ENCODE results near the gene RNF112.
A peak's percentile ranks its signal among the peaks of the same experiment; 100 is the strongest.

DNA sequence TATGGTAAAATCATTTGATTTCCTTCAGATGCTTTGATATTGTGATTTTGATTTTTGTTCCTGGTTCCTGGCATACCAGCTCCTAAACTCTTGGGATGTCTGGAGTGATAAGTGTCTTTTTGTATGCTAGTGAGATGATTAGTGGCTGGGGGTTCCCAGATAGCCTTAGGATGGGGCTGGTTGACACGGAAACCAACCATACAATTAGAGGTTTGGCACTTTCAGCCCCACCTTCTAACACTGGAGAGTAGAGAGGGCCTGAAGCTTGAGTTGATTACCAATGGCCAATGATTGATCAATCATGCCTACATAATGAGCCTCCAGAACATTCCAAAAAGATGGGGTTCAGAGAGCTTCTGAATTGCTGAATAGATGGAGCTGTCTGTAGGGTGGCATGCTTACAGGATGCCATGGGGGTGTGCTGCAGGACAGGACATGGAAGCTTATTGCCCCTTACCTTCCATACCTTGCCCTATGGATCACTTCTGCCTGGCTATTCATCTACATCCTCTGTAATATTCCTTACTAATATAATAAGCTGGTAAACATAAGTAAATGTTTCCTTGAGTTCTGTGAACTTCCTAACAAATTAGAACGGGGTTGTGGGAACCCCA lies 22.8 kb downstream of the RNF112 start:
- TF ChIP-seq, protein P1, sequence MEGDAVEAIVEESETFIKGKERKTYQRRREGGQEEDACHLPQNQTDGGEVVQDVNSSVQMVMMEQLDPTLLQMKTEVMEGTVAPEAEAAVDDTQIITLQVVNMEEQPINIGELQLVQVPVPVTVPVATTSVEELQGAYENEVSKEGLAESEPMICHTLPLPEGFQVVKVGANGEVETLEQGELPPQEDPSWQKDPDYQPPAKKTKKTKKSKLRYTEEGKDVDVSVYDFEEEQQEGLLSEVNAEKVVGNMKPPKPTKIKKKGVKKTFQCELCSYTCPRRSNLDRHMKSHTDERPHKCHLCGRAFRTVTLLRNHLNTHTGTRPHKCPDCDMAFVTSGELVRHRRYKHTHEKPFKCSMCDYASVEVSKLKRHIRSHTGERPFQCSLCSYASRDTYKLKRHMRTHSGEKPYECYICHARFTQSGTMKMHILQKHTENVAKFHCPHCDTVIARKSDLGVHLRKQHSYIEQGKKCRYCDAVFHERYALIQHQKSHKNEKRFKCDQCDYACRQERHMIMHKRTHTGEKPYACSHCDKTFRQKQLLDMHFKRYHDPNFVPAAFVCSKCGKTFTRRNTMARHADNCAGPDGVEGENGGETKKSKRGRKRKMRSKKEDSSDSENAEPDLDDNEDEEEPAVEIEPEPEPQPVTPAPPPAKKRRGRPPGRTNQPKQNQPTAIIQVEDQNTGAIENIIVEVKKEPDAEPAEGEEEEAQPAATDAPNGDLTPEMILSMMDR (IDR thresholded peaks at IDR 0.05; ENCODE audit: control extremely low read depth in 1 of 3, insufficient read depth in 1 of 3, low read depth in 1 of 3, low read length in 3 of 3): peak; percentile 56 to 66 (median 58)
- TF ChIP-seq ZNF274 (IDR thresholded peaks at IDR 0.05; ENCODE audit: borderline replicate concordance, extremely low read depth, low read length) (no peak), POLR2A (IDR thresholded peaks at IDR 0.05; ENCODE audit: control extremely low read depth in 1 of 2, low read depth in 2 of 2, low read length in 2 of 2) (no peak), HDAC6 (IDR thresholded peaks at IDR 0.05; ENCODE audit: low read depth, low read length) (no peak), BRCA1 (IDR thresholded peaks at IDR 0.05; ENCODE audit: low read depth, low read length) (no peak), EP300 (IDR thresholded peaks at IDR 0.05; ENCODE audit: borderline replicate concordance in 1 of 2, low read depth in 2 of 2, low read length in 2 of 2) (no peak), SIN3A (conservative IDR thresholded peaks at IDR 0.05 in 1 of 2, IDR thresholded peaks at IDR 0.05 in 1 of 2; ENCODE audit: low read depth in 1 of 2, low read length in 2 of 2) (no peak), EZH2 (IDR thresholded peaks at IDR 0.05; ENCODE audit: low read depth, low read length, severe bottlenecking) (no peak), JUND (IDR thresholded peaks at IDR 0.05; ENCODE audit: low read length) (no peak), YY1 (IDR thresholded peaks at IDR 0.05; ENCODE audit: low read depth, low read length) (no peak), CEBPB (IDR thresholded peaks at IDR 0.05; ENCODE audit: low read depth, low read length) (no peak)

Data from H1 (cell line).